Central memory CD4-positive, alpha-beta T cell (primary cell): ENCODE results near the gene CCDC69.
"Not testable (repeated sequence)": the region's sequence is repeated elsewhere in the genome, so short reads cannot be mapped to it uniquely, and the experiment has no call there.

Experiments used
- DNase-seq: peaks from one replicate; pipeline ENCODE4 v3.0.0; 2022

The CCDC69 gene

GRCh38 chr5:151186538-151186937 is 37.4 kb downstream of the CCDC69 start:
- no peak for DNase-seq

GRCh38 chr5:151186052-151186451 is 37.8 kb downstream of the CCDC69 start:
- DNase-seq = no peak

- no peak for DNase-seq
Observed at GRCh38 chr5:151184316-151185042, 39.4 kb downstream of the CCDC69 start.

- DNase-seq = no peak
Observed at GRCh38 chr5:151183456-151184245, 40.2 kb downstream of the CCDC69 start.

GRCh38 chr5:151182976-151183375 is 40.9 kb downstream of the CCDC69 start:
- no peak for DNase-seq

GRCh38 chr5:151182524-151182900 is 41.4 kb downstream of the CCDC69 start:
- no peak for DNase-seq

GRCh38 chr5:151181818-151182523 is 41.9 kb downstream of the CCDC69 start:
- no peak for DNase-seq

GRCh38 chr5:151180291-151180690 is 43.6 kb downstream of the CCDC69 start:
- DNase-seq = no peak

GRCh38 chr5:151179489-151179840 is 44.4 kb downstream of the CCDC69 start:
- DNase-seq = no peak

GRCh38 chr5:151178777-151179488 is 45.0 kb downstream of the CCDC69 start:
- no peak for DNase-seq

GRCh38 chr5:151178372-151178771 is 45.5 kb downstream of the CCDC69 start:
- DNase-seq = no peak

GRCh38 chr5:151176268-151176667 is 47.6 kb downstream of the CCDC69 start:
- not testable (repeated sequence) for DNase-seq

- no peak for DNase-seq
Observed at GRCh38 chr5:151174612-151175101, 49.2 kb downstream of the CCDC69 start.

GRCh38 chr5:151173711-151174611 is 49.9 kb downstream of the CCDC69 start:
- no peak for DNase-seq

GRCh38 chr5:151171529-151171928 is 52.4 kb downstream of the CCDC69 start:
- DNase-seq = no peak

GRCh38 chr5:151168602-151169344 is 55.1 kb downstream of the CCDC69 start:
- DNase-seq = no peak

- no peak for DNase-seq
Observed at GRCh38 chr5:151167022-151167421, 56.9 kb downstream of the CCDC69 start.

GRCh38 chr5:151164687-151165392 is 59.1 kb downstream of the CCDC69 start:
- DNase-seq = peak; percentile 76

GRCh38 chr5:151162776-151163175 is 61.1 kb downstream of the CCDC69 start:
- DNase-seq = no peak

GRCh38 chr5:151159649-151160373 is 64.1 kb downstream of the CCDC69 start:
- no peak for DNase-seq
